HG02884 (cell line): ENCODE measurements around the gene PIGH.
A peak's percentile ranks its signal among the peaks of the same experiment; 100 is the strongest.
"Not testable (repeated sequence)": the region's sequence is repeated elsewhere in the genome, so short reads cannot be mapped to it uniquely, and the experiment has no call there.

ENCODE experiments used
- ATAC-seq: cut with Tn5 transposase; IDR thresholded peaks from one replicate; pipeline ENCODE4 v1.9.1; 2021; ENCODE audit warnings: mild to moderate bottlenecking, moderate library complexity; ENCODE audit not compliant: unreplicated experiment

PIGH gene

DNA sequence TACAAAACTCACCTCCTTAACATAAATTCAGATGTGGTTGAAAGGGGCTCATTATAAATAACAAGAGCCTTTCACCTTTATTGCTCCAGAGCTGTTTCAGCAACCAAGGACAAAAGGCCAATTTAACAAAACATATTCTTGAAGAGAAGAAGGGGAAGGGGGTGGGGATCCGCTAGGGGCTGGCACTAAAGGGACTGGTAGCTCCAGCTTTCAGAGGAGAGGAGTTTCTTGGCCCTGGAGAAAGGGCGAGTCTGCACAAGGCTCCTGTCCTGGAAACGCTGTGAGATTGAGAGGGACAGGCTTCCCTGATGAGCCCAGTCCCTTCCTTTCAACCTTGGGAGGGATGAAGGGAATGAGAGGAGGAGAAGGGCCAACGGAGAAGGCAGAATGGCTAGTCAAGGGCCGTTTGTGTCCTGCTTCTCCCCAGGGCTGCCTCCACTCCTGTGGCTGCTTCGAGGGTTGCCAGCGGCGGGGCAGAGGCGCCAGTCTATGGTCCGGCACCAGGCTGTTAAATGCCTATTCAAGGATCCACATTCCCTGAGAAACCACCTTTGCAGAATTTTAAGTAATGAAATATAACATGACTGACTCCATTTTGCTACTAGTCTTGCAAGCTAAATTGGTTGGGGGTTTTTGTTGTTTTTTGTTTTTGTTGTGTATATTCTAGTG lies 9.7 kb upstream of the PIGH start:
- ATAC-seq: no peak

DNA sequence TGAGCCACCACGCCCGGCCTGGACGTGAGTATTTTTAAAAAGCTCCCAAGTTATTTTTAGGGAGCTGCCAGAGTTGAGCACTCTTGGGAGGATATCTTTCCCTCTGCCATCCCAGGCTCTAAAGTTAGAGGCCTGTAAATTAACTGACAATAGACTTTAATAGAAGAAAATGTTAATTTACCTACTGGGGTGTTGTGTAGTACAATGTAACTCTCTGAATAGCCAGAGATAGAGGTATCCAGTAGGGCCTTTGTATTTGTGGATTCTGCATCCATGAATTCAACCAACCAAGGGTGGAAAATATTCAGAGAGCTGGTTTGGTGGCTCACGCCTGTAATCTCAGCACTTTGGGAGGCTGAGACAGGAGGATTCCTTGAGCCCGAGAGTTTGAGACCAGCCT lies 7.6 kb upstream of the PIGH start:
- ATAC-seq: no peak

DNA sequence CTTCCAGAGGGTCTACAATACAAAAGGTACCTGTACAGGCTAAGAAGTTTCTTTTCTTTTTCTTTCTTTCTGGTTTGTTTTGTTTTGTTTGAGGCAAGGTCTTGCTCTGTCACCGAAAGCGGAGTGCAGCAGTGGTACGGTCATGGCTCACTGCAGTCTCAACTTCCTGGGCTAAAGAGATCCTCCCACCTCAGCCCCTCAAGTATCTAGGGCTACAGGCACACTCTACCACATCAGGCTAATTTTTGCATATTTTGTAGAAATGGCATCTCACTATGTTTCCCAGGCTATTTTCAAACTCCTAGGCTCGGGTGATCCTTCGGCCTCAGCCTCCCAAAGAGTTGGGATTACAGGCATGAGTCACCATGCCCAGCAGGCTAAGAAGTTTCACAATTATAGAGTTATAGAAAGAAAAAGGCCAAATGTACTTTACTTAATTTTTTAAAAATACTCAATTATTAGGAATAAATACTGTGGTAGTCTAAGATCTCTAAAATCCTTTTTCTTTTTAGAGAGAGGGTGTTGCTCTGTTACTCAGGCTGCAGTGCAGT lies 3.0 kb upstream of the PIGH start:
- ATAC-seq: peak; percentile 63

DNA sequence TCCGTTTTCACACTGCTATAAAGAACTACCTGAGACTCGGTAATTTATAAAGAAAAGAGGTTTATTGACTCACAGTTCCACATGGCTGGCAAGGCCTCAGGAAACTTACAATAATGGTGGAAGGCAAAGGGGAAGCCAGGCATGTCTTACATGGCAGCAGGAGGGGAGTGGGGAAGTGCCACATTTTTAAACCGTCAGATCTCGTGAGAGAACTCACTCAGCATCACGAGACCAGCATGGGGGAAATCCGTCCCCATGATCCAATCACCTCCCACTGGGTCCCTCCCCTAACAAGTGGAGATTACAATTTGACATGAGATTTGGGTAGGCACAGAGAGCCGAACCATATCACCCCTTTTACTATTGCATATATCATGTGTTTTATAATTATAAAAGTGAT lies 2.0 kb upstream of the PIGH start:
- no peak for ATAC-seq

DNA sequence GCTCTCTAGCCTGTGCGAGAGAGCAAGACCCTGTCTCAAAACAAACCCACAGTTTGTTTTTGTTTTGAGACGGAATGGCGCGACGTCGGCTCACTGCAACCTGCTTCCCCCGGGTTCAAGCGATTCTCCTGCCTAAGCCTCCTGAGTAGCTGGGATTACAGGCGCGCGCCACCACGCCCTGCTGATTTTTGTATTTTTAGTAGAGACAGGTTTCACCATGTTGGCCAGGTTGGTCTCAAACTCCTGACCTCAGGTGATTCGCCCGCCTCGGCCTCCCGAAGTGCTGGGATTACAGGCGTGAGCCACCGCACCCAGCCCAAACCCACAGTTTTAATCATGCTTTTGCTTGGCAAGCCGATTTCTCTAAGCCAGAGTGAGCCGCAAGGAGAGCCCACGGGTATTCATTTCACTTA lies 500 bp upstream of the PIGH start:
- ATAC-seq: not testable (repeated sequence)

DNA sequence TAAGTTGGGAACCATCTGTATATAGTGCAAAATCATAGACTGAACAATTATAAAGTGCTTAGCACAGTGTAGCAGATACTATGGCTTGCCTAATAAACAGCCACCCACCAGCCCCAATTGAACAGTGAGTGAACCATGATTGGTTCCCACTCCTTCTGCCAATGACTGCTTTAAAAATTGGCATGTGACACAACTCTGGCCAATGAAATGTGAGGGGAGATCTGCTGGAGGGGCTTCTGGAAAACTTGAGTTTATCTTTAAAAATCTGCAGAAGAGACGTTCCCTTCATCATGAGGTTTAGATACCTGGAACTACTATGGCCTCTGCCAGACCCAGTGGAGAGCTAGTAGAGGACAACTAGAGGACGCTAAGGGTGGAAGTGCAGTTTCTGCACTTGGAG lies 4.7 kb downstream of the PIGH start:
- no peak for ATAC-seq

DNA sequence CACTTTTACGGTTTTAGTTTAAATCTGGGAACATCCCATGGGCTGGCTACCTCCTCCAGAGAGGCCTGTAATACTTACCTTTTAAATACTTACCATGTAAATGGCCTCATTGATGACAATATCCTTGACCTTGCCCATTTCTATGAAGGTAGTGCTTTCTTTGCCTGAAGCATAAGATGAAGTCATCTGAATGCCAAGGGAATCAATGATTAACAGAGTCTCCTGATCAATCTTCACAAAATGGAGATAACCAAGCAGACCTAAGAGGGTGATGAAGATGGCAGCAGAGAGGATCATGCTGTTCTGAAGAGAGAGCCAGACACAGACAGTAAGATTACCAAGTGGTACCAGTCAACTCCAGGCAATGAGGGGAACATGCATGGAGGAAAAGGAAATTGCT lies 6.4 kb downstream of the PIGH start:
- ATAC-seq: not testable (repeated sequence)

DNA sequence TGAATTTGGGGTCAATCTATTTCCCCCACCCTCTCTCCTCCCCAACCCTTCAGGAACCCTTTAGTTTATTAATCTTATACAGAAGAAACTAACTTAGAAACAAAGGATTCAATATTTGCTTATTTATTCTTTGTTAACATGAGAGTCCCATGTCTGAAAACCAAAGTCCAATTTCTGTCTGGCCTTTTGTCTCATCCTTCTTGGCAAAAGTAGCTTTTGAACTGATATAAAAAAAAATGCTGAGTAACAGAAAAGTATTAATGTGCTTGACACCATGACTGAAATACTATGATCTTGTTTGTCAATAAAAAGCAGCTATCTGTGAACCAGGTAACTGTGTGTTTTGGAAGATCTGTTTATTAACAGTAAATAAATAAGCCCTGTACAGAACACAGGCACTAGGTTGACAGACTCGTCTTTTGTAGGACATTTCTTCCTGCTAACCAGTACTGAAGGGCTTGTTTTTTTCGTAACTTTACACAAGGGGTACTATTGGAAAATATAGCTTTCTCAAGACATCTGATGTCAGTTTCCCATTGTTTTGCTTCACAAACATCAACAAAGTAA lies 10.8 kb downstream of the PIGH start:
- ATAC-seq: no peak

DNA sequence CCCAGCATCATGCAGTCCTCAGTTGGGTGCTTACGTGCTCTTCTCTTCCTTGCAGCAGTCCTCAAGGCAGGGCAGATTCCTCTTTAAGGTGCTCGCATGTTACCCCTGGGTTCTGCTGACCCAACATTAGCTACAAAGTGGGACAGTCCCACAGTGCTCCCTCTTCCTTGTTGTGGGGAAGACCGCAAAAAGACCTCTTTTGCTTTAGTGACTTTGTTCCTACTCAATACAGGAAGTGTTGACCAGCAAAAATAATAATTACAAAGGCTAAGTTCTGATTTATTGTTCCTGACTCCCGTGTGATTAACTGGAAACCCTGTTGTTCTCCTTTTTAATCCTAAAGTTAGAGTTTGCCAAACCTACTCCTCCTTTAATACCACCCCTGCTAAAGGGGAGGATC lies 13.7 kb downstream of the PIGH start:
- ATAC-seq: no peak

DNA sequence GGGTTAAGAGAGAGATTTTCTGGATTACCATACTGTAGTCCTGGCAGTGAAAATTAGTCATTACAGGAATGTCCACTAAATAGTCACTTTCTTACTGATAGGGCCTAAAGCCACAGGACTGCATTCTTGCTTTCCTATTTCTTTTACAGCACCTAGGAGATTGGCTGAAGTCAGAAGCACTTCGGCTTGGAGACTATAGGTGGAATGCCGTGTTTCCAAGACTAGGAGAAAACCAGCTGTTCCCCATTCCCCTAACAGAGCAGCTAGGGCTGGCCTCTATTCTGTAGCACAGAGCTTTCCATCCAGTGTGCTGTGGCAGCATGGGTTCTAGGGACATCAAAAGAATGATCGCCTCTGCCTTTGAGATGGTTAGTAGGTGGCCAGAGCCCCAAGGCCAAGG lies 15.1 kb downstream of the PIGH start:
- ATAC-seq: no peak

DNA sequence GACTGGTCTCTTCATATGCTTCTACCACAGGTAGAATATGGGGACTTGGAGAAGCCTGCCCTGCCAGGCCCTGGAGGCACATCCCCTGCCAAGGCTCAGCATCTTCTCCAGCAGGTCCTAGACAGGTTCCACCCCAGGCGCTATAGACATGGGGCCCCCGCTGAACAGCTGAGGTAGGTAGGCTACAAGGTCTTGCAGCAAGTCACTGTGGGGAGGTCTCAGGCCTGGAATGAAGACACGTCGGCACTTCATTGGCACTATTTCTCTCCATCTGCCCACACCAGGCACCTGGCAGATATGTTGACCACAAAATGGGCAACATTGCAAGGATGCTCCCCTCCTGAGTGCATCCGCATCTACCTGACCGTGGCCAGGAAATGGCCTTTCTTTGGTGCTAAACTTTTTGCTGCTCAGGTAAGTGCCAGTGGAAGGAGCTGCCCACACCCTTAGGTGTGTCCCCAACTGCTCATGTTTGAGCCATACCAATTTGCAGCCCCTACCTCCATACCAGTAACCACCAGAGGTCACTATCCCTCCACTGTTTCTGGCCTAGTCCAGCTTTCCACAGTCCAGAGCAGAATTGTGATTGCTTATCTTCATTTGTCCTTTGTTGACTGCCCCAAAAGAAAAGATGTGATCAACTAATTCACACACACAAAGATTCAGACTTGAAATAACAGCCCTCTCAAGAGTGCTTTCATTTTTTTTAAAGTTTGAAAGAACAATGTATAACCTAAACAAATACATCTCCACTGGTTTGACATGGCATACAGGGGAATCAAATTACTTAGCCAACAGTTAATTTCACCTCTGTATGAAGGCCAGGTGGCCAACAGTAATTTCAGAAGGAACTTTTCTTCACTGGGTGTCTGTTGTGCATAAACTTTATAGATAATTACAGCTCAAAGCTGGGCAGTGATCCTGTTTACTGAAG lies 16.1 kb downstream of the PIGH start:
- ATAC-seq: no peak

DNA sequence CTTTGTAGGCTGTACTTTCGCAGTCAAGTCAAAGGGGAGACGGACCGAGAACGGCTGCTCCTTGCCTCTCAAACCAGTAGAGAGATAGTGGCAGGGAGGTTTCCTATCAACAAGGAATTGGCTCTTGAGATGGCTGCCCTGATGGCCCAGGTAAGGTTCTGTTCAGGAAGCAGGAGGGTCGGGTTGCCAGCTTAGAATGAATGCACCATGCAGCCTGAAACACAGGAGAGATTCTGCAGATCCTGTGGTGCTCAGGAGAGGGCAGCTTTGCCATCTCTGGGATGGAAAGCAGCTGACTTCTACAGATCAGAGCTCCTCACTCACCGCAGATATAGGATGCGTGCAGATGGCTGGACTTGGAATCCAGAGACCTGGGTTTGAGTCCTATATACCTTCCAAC lies 18.0 kb downstream of the PIGH start:
- ATAC-seq: no peak

DNA sequence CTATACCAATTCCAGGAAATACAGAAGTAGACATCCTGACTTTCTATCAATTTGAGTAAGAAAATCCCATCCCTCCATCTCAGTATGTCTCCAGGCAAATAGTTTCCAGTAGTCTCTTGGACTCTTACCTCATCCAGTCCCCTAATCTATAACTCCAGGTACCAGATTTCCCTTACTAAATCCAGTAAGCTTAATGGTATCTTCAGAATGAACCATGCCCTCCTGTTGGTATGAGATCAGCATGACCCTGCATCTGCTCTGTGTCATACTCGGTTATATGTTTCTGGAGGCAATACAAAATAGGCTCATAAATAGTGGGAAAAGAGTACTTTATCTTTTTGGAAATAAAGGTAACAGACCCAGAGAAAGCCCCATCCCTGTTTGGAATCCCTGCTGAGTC lies 18.4 kb downstream of the PIGH start:
- ATAC-seq: no peak

DNA sequence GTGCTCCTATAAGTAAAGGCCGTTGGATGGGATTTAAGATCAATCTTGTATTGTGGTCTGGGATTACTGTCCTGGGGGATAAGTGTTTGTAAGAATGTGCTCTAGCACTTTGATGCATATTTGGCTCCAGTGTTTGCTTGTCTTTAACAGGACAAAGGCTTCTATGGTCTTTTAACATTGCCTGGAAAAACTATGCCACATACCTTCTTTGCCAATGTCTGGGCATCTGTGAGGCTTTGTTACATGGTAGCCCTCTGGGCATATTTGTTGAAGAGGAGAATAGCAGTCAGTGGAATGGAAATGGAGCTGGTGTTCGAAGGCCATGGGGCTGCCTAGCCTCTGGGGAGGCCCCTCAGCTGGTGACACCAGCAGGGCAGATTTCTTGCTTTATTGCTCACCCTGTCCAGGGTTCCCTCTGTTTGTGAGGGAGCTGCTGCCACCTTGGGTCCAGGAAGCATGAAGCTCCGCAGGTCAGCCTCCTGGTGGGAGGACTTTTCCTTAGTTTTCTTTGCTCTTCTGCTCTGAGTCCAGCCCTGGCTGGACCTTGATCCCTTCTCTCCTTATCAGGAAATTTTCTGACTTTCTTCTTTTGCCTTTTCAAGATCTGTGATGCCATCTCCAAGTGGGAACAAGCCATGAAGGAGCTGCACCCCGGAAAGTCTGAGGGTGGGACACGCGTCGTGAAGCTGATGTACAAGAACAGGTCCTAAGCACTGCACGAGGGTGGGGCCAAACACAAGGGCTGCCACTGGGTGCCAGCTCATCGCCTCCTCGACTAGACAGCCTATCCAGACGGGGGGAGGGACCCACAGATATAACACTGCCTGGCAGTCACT lies 19.5 kb downstream of the PIGH start:
- no peak for ATAC-seq

DNA sequence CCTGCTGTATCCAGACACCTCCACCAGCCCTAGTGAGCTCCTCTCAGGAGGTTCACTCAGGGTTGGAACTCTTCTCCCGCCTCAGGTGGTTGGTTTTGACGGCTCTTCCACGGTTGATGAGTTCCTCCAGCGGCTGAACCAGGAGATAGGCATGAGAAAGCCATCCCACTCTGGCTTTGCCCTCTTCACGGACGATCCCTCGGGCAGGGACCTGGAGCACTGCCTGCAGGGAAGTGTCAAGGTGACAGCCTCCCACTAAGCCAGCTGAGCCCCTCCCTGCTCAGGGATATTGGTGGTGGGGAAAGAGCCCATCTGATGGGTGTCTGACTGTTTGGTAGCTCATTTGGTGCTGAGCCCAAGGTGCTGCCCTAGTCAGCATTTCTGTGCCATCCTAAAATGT lies 20.4 kb downstream of the PIGH start:
- ATAC-seq: no peak

DNA sequence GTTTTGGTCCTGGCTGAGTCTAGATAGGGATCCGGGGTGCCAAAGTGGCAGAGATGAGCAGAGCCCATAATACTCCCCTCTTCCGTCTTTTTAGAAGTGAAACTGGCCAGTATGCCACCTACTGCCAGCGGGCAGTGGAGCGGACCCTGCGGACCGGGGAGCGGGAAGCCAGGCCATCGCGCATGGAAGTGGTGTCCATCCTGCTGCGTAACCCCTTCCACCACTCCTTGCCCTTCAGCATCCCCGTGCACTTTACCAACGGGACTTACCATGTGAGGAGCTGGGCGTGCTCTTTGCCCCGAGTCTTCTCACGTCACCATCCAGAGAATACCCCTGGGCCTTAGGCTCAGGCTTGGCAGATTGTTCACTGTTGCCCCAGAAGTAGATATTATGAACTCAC lies 21.0 kb downstream of the PIGH start:
- no peak for ATAC-seq

DNA sequence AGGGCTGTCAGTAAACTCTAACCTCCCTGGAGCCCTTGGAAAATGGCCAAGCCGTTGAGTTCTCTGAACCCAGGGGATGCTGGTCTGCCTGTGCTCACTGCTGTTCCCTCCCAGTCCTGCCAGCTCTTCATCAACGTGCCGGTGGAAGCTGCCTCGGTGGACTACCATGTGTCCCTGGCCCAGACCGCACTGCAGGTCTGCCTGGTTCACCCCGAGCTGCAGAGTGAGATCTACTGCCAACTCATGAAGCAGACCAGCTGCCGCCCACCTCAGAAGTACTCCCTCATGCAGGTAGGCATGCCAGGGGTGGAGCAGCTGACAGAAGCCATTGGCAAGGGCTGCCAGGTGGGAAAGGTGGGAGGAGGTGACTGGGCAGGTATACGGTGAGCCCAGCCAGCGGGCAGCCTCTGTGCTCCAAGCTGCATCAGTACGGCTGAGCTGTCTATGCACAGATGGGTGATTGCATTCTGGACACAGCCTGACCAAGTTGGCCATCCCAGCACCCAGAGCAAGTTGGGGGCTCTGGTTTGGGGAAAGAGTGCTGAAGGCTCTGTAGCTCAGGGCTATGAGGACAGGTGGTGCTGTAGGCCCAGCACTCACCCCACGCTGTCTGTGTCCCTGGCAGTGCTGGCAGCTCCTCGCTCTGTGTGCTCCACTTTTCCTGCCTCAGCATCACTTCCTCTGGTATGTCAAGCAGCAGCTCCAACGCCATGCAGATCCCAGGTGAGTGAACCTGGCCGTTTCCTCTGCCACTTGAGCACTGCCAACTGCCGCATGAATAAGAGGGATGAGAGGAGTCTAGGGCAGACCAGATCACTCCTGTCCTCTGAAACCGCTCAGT lies 21.9 kb downstream of the PIGH start:
- ATAC-seq: no peak

DNA sequence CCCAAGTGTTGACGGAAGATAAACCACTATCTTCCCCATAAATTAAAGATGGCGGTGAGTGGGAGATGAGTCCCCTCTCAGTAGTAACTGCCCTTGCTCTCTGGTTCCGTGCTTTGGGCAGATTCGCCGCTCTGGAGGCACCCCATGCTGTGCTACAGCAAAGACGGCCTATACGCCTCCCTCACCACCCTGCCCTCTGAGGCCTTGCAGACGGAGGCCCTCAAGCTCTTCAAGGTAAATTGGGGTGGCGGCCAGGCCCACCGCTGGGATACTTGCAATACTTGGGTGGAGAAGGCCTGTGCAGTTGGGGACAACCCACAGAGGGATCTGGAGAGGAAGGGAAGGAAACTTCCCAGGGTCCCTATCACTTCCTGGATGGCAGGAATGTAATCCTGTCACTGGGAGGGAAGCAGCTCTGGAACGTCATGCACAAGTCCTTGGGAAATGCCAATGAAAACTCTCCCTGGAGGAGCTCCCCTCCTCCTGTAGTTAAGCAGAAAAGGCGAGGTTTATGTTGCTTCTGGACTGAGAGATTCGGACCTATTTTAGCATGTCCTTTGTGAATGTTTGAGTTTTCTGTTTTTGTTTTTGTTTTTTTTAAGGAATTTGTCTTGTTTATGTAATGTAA lies 22.8 kb downstream of the PIGH start:
- no peak for ATAC-seq

DNA sequence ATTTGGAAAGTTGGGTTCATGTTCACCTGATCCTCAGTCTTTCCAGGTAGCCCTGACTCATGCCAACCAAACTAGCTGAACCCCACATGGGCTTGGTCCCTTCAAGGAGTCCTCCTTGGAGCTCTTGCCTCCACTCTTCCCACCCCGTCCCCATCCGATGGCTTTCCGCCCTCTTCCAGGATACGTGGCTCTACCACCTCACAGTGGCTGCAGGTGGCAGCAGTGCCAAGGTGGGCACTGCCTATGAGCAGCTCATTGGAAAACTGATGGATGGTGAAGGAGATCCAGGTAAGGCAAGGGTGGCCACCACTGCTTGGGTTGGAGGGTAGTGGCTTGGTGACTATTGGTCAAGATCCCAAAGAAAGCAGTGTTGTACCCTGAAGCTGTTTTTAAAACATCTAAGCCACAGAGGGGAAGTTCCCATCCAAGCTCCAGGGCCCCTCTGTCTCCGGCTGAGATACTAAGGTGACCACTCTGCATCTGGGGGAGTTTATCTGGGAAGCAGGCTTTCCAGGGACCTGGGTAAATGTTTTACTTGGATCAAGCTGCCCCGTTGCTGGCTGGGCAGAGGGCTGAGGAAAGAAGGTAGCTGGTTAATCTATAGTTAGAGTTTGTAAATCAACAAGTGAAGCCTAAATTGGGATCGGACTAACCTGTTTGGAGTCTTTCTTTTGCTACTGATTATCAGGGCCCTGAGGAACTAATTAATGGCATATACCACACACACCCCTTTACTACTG lies 23.7 kb downstream of the PIGH start:
- ATAC-seq: no peak
